HepG2 (cell line): ENCODE measurements around the gene SGF29. TPM values are rescaled to one million over a fixed set of nuclear protein-coding genes. Genes with fewer than 3 reads are reported as not detected.

Experiments used
- ATAC-seq: fragments of 200-7000 bp; cut with Tn5 transposase; 3 replicates; pipeline ENCODE4 v1.9.1; 2020; ENCODE audit warnings: mild to moderate bottlenecking, moderate library complexity
- BruUV-seq: library from RNA; stranded (reverse); fragments of 400-500 nt; replicated peaks from 2 replicates; lab custom pipeline; 2021; lab: Mats Ljungman, UMichigan
- CTCF ChIA-PET: fragments of 300-600 bp; formaldehyde crosslinking; extraction: SDS; loops from one replicate; lab custom pipeline; 2021; ENCODE audit warnings: low total read pairs, inconsistent platforms, low intra/inter-chr PET ratio; lab: Yijun Ruan, JAX
- POLR2A ChIA-PET: fragments of 350-600 bp; sonication (Branson Sonifier 250); formaldehyde crosslinking; loops from one replicate; lab custom pipeline; 2020; ENCODE audit warnings: antibody characterized with exemption, inconsistent platforms; lab: Yijun Ruan, JAX
- DNase-seq: peaks from one replicate; pipeline ENCODE4 v3.0.0-alpha.2; 2015; ENCODE audit warnings: low spot score
- FAIRE-seq: peaks from 3 replicates; lab custom pipeline; 2011; peaks lifted over from hg19 to GRCh38; lab: Jason Lieb, UNC
- H2AFZ ChIP-seq: one replicate; pipeline ENCODE4 v1.6.1; 2011; ENCODE audit warnings: low read length, inconsistent platforms
- H3K27ac ChIP-seq: fragments of 300-600 bp; 3 replicates; pipeline ENCODE4 v1.8.0; 2011; ENCODE audit warnings: mixed run types, mild to moderate bottlenecking, mixed read lengths, low read length, inconsistent platforms; ENCODE audit not compliant: insufficient read depth; ENCODE audit errors: extremely low read length
- H3K27me3 ChIP-seq, 2 experiments: fragments of 200-600 bp in 1 of 2; 2 replicates in 1 of 2; 3 replicates in 1 of 2; pipeline versions ENCODE4 v1.6.0 to v1.8.0; 2011; ENCODE audit warnings: low read length in 2 of 2, mild to moderate bottlenecking in 2 of 2, moderate library complexity in 2 of 2, inconsistent platforms in 1 of 2; ENCODE audit not compliant: insufficient read depth in 2 of 2, control insufficient read depth in 1 of 2
- H3K36me3 ChIP-seq, 2 experiments: fragments of 200-600 bp in 1 of 2; replicated peaks in 1 of 2; 2 replicates in 1 of 2; 3 replicates in 1 of 2; pipeline versions ENCODE4 v1.5.1 to v1.8.0; 2011; ENCODE audit warnings: low read length in 2 of 2, inconsistent platforms in 1 of 2; ENCODE audit not compliant: insufficient read depth in 2 of 2, control insufficient read depth in 1 of 2
- H3K4me1 ChIP-seq: 2 replicates; pipeline ENCODE4 v1.5.1; 2012; ENCODE audit warnings: low read length, inconsistent platforms; ENCODE audit not compliant: insufficient read depth
- H3K4me2 ChIP-seq: 2 replicates; pipeline ENCODE4 v1.6.0; 2011; ENCODE audit warnings: low read depth, low read length, inconsistent platforms
- H3K4me3 ChIP-seq, 3 experiments: fragments of 200-600 bp in 1 of 3; sonication (generic), shearing (Covaris generic) in 1 of 3; replicated peaks in 1 of 3; 2 replicates each; pipeline ENCODE4 v1.5.1; 2011 to 2016; ENCODE audit warnings: low read length in 3 of 3, inconsistent platforms in 2 of 3, low read depth in 2 of 3, mild to moderate bottlenecking in 2 of 3, control low read depth in 1 of 3, mixed read lengths in 1 of 3; ENCODE audit not compliant: insufficient read depth in 1 of 3
- H3K79me2 ChIP-seq: one replicate; pipeline ENCODE4 v1.6.1; 2011; ENCODE audit warnings: low read length, inconsistent platforms; ENCODE audit not compliant: insufficient read depth
- H3K9ac ChIP-seq: 2 replicates; pipeline ENCODE4 v1.6.0; 2011; ENCODE audit warnings: mild to moderate bottlenecking, low read depth, low read length, inconsistent platforms; ENCODE audit not compliant: insufficient read depth
- H3K9me3 ChIP-seq: 2 replicates; pipeline ENCODE4 v1.5.1; 2012; ENCODE audit warnings: mild to moderate bottlenecking, low read length
- H4K20me1 ChIP-seq: 2 replicates; pipeline ENCODE4 v1.6.0; 2011; ENCODE audit warnings: inconsistent platforms, mild to moderate bottlenecking, low read length, moderate library complexity; ENCODE audit not compliant: insufficient read depth
- FOXA3 ChIP-seq: IDR thresholded peaks from 2 replicates; pipeline ENCODE4 v1.6.1; 2016; ENCODE audit warnings: missing genetic modification reagents, missing compliant biosample characterization
- MTF2 ChIP-seq: sonication (generic); formaldehyde crosslinking; IDR thresholded peaks from 2 replicates; pipeline ENCODE4 v1.5.0; 2020; ENCODE audit warnings: missing genetic modification reagents, borderline replicate concordance
- NCOA5 ChIP-seq: sonication (generic); formaldehyde crosslinking; IDR thresholded peaks from 2 replicates; pipeline ENCODE4 v1.4.0; 2020; ENCODE audit warnings: missing genetic modification reagents
- NONO ChIP-seq, 2 experiments: fragments of 450-650 bp in 1 of 2; sonication (generic) in 1 of 2; formaldehyde crosslinking in 1 of 2; IDR thresholded peaks in 1 of 2; conservative IDR thresholded peaks in 1 of 2; 2 replicates each; pipeline versions ENCODE4 v1.6.1 to v1.8.0; 2017 to 2022; ENCODE audit warnings: mild to moderate bottlenecking in 1 of 2, missing genetic modification reagents in 1 of 2, moderate library complexity in 1 of 2
- NR2F1 ChIP-seq, 2 experiments: fragments of 450-650 bp in 1 of 2; formaldehyde crosslinking in 1 of 2; IDR thresholded peaks; 2 replicates each; pipeline versions ENCODE4 v1.5.0 to v1.6.1; 2016 to 2020; ENCODE audit warnings: mild to moderate bottlenecking in 1 of 2, missing compliant biosample characterization in 1 of 2, missing genetic modification reagents in 1 of 2, moderate library complexity in 1 of 2
- SOX6 ChIP-seq, 2 experiments: fragments of 450-650 bp in 1 of 2; sonication (generic) in 1 of 2; formaldehyde crosslinking in 1 of 2; IDR thresholded peaks; 2 replicates each; pipeline versions ENCODE4 v1.4.0 to v1.6.1; 2017 to 2020; ENCODE audit warnings: antibody characterized with exemption in 1 of 2, mild to moderate bottlenecking in 1 of 2, missing genetic modification reagents in 1 of 2
- WGBS: methylation state at CpG from one replicate; pipeline ENCODE4 v1.1.6; 2017; ENCODE audit warnings: low lambda C conversion rate; 5-methylcytosine and 5-hydroxymethylcytosine counted together
- in situ Hi-C: cut with HindIII; loops from 2 replicates; pipeline ENCODE4 v1.10.0; 2017; ENCODE audit warnings: low pct_unique_long_range_greater_than_20kb; ENCODE audit not compliant: extremely low pct_ligation_motif_present
- intact Hi-C: fragments of 100-400 bp; cut with micrococcal nuclease; formaldehyde crosslinking; loops from one replicate; pipeline ENCODE4 v1.10.0; 2022; ENCODE audit not compliant: unreplicated experiment
- polyA plus RNA-seq, 8 experiments: library from polyadenylated mRNA; depleted of rRNA in 3 of 8; stranded (reverse) in 7 of 8; unstranded in 1 of 8; fragments of >200 nt; fragmentation: Illumina TruSeq in 4 of 8; extraction: Trizol in 4 of 8; gene quantifications; 2 replicates each; pipeline versions ENCODE4 v1.2.1 to v1.2.3, GENCODE V29; 2011 to 2016; ENCODE audit warnings: low read depth in 4 of 8, missing spikeins in 1 of 8, mixed read lengths in 1 of 8; ENCODE audit not compliant: insufficient read depth in 1 of 8
- total RNA-seq, 5 experiments: library from RNA; depleted of rRNA; stranded (reverse); fragments of >200 nt; fragmentation: Illumina TruSeq; extraction: Trizol; gene quantifications; 2 replicates each; pipeline ENCODE4 v1.2.3, GENCODE V29; 2016; ENCODE audit warnings: low read depth in 1 of 5
- TF ChIP-seq, protein P1 (sequence below): sonication (generic); formaldehyde crosslinking; IDR thresholded peaks from 2 replicates; pipeline ENCODE4 v1.9.0; 2021; ENCODE audit warnings: missing genetic modification reagents, borderline replicate concordance
- TF ChIP-seq, protein P2 (sequence below): sonication (generic); formaldehyde crosslinking; IDR thresholded peaks from 2 replicates; pipeline ENCODE4 v1.8.0; 2022; ENCODE audit warnings: missing genetic modification reagents, mild to moderate bottlenecking, moderate library complexity, borderline replicate concordance
- TF ChIP-seq, protein P3 (sequence below): sonication (generic); IDR thresholded peaks from 2 replicates; pipeline ENCODE4 v1.6.1; 2016; ENCODE audit warnings: low read depth, borderline replicate concordance
- TF ChIP-seq, protein P4 (sequence below): sonication (generic); formaldehyde crosslinking; IDR thresholded peaks from 2 replicates; pipeline ENCODE4 v1.4.0; 2020; ENCODE audit warnings: missing genetic modification reagents, borderline replicate concordance
- TF ChIP-seq, protein P5 (sequence below): sonication (generic); formaldehyde crosslinking; IDR thresholded peaks from 2 replicates; pipeline ENCODE4 v1.5.1; 2020; ENCODE audit warnings: mild to moderate bottlenecking, moderate library complexity, missing genetic modification reagents

SGF29 gene
- total and polyA plus RNA-seq, 2 of the 13 experiments (the other 11 are each of a cell fraction or from before 2014, with no cell fraction given), result 5.0 to 29.4 TPM

DNA sequence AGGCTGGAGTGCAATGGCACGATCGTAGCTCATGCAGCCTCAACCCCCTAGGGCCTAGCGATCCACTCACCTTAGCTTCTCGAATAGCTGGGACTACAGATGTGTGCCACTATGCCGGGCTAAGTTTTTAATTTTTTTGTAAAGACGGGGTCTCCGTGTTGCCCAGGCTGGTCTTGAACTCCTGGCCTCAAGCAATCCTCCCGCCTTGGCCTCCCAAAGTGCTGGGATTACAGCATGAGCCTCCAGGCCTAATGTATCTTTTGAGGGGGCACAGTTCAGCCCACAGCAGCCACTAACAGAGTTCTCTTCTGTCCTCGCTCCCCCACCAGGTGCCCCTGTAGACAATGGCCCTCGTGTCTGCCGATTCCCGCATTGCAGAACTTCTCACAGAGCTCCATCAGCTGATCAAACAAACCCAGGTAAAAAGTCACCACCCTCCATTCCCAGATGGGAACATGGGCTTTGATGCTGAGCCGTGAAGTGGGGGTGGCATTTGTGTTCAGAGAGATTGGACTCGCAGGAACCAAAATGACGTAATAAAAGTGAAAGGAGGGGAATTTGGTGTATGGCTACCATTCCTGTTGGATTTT lies 27.1 kb downstream of the SGF29 start:
- intact Hi-C loops (no loop called here), in situ Hi-C loops (no loop called here)
- Histone ChIP-seq H3K4me1 (peaks cover 13% of the 10 kb centered on the region), H3K9me3 (no peaks in the 10 kb centered on the region), H3K4me3 (no peak overlapping the region), H3K9ac (no peak overlapping the region), H4K20me1 (no peaks in the 10 kb centered on the region), H3K79me2 (no peaks in the 10 kb centered on the region), H3K27ac (no peak overlapping the region), H3K27me3 (no peaks in the 10 kb centered on the region), H2AFZ (no peak overlapping the region), H3K36me3 (peaks cover 11 to 41% of the 10 kb centered on the region in 2 experiments), H3K4me2 (no peak overlapping the region)
- DNase-seq (peak; percentile 82), FAIRE-seq (peak; percentile 81), ATAC-seq (peak; percentile 46; the same call in 2 of the 3 replicates)
- ChIA-PET POLR2A (interaction anchor here (0.9 to 1.6 kb wide), 2 partner anchors 13 to 16 kb away, joined by 3 to 4 read pairs; partner anchors contain the start of gene SULT1A2), CTCF (no interaction called here)
- BruUV-seq, result no TSS peak
- 90% methylated on average over 15 of the region's 15 CpGs for WGBS
- no peak for TF ChIP-seq NCOA5 (CRISPR knock-in tag)
- TF ChIP-seq NONO (IDR thresholded peaks at IDR 0.05), result no peak
- 0 out of 2 replicates have a peak, but pooled peaks have one; percentile 26 for TF ChIP-seq NONO (CRISPR knock-in tag; conservative IDR thresholded peaks at IDR 0.05)
- TF ChIP-seq FOXA3, result 0 out of 2 replicates have a peak, but pooled peaks have one; percentile 11
- TF ChIP-seq, protein P1, sequence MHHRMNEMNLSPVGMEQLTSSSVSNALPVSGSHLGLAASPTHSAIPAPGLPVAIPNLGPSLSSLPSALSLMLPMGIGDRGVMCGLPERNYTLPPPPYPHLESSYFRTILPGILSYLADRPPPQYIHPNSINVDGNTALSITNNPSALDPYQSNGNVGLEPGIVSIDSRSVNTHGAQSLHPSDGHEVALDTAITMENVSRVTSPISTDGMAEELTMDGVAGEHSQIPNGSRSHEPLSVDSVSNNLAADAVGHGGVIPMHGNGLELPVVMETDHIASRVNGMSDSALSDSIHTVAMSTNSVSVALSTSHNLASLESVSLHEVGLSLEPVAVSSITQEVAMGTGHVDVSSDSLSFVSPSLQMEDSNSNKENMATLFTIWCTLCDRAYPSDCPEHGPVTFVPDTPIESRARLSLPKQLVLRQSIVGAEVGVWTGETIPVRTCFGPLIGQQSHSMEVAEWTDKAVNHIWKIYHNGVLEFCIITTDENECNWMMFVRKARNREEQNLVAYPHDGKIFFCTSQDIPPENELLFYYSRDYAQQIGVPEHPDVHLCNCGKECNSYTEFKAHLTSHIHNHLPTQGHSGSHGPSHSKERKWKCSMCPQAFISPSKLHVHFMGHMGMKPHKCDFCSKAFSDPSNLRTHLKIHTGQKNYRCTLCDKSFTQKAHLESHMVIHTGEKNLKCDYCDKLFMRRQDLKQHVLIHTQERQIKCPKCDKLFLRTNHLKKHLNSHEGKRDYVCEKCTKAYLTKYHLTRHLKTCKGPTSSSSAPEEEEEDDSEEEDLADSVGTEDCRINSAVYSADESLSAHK (CRISPR knock-in tag), result no peak
- TF ChIP-seq, protein P2, sequence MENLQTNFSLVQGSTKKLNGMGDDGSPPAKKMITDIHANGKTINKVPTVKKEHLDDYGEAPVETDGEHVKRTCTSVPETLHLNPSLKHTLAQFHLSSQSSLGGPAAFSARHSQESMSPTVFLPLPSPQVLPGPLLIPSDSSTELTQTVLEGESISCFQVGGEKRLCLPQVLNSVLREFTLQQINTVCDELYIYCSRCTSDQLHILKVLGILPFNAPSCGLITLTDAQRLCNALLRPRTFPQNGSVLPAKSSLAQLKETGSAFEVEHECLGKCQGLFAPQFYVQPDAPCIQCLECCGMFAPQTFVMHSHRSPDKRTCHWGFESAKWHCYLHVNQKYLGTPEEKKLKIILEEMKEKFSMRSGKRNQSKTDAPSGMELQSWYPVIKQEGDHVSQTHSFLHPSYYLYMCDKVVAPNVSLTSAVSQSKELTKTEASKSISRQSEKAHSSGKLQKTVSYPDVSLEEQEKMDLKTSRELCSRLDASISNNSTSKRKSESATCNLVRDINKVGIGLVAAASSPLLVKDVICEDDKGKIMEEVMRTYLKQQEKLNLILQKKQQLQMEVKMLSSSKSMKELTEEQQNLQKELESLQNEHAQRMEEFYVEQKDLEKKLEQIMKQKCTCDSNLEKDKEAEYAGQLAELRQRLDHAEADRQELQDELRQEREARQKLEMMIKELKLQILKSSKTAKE, result no peak
- TF ChIP-seq, protein P3, sequence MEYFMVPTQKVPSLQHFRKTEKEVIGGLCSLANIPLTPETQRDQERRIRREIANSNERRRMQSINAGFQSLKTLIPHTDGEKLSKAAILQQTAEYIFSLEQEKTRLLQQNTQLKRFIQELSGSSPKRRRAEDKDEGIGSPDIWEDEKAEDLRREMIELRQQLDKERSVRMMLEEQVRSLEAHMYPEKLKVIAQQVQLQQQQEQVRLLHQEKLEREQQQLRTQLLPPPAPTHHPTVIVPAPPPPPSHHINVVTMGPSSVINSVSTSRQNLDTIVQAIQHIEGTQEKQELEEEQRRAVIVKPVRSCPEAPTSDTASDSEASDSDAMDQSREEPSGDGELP, result peak; percentile 94
- no peak for TF ChIP-seq SOX6 (IDR thresholded peaks at IDR 0.05)
- TF ChIP-seq SOX6 (CRISPR knock-in tag; IDR thresholded peaks at IDR 0.05), result peak; percentile 77
- TF ChIP-seq, protein P4, sequence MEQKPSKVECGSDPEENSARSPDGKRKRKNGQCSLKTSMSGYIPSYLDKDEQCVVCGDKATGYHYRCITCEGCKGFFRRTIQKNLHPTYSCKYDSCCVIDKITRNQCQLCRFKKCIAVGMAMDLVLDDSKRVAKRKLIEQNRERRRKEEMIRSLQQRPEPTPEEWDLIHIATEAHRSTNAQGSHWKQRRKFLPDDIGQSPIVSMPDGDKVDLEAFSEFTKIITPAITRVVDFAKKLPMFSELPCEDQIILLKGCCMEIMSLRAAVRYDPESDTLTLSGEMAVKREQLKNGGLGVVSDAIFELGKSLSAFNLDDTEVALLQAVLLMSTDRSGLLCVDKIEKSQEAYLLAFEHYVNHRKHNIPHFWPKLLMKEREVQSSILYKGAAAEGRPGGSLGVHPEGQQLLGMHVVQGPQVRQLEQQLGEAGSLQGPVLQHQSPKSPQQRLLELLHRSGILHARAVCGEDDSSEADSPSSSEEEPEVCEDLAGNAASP, result peak; percentile 36; the same call in 1 of the 2 replicates
- TF ChIP-seq NR2F1 (CRISPR knock-in tag; IDR thresholded peaks at IDR 0.05), result no peak
- TF ChIP-seq, protein P5, sequence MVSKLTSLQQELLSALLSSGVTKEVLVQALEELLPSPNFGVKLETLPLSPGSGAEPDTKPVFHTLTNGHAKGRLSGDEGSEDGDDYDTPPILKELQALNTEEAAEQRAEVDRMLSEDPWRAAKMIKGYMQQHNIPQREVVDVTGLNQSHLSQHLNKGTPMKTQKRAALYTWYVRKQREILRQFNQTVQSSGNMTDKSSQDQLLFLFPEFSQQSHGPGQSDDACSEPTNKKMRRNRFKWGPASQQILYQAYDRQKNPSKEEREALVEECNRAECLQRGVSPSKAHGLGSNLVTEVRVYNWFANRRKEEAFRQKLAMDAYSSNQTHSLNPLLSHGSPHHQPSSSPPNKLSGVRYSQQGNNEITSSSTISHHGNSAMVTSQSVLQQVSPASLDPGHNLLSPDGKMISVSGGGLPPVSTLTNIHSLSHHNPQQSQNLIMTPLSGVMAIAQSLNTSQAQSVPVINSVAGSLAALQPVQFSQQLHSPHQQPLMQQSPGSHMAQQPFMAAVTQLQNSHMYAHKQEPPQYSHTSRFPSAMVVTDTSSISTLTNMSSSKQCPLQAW (CRISPR knock-in tag), result no peak
- TF ChIP-seq MTF2, result no peak
